Measurements from ENCODE around the gene CCDC170. TPM values are rescaled to one million over a fixed set of nuclear protein-coding genes. Genes with fewer than 3 reads are reported as not detected.
"Not testable (repeated sequence)": the region's sequence is repeated elsewhere in the genome, so short reads cannot be mapped to it uniquely, and the experiment has no call there.

CCDC170 gene
- total RNA-seq, 1 donor from 2014 or later = not detected

DNA sequence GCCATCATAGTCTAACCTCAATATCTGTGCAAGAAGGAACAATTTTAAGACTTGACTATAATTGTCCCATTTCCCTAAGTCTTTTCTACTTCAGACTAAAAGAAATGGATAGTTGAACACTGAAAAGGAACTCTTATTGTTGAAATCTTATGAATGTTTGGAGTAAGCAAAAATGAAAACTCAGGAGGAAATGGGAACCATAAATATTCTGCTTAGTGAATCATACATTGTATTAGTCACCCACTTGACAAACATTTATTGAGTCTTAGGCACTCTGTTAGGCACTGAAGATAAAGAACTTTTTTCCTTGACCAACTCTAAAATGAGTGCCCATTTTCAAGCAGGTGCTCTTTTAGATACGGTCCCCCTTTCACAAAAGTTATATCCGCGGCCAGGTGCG lies 8.7 kb downstream of the CCDC170 start:
- TF ChIP-seq, protein P1, sequence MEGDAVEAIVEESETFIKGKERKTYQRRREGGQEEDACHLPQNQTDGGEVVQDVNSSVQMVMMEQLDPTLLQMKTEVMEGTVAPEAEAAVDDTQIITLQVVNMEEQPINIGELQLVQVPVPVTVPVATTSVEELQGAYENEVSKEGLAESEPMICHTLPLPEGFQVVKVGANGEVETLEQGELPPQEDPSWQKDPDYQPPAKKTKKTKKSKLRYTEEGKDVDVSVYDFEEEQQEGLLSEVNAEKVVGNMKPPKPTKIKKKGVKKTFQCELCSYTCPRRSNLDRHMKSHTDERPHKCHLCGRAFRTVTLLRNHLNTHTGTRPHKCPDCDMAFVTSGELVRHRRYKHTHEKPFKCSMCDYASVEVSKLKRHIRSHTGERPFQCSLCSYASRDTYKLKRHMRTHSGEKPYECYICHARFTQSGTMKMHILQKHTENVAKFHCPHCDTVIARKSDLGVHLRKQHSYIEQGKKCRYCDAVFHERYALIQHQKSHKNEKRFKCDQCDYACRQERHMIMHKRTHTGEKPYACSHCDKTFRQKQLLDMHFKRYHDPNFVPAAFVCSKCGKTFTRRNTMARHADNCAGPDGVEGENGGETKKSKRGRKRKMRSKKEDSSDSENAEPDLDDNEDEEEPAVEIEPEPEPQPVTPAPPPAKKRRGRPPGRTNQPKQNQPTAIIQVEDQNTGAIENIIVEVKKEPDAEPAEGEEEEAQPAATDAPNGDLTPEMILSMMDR (IDR thresholded peaks at IDR 0.05; ENCODE audit: insufficient read depth, low read length, severe bottlenecking) = no peak
- DNase-seq (ENCODE audit: low read depth) = peak; percentile 80
- FAIRE-seq = no peak
- no peak overlapping the region for H3K4me3 ChIP-seq (ENCODE audit: low read depth, low read length)
- no peaks in the 10 kb centered on the region for H3K27me3 ChIP-seq (ENCODE audit: control insufficient read depth, insufficient read depth, low read length)
- H3K36me3 ChIP-seq (ENCODE audit: control insufficient read depth, insufficient read depth, low read length) = no peaks in the 10 kb centered on the region

DNA sequence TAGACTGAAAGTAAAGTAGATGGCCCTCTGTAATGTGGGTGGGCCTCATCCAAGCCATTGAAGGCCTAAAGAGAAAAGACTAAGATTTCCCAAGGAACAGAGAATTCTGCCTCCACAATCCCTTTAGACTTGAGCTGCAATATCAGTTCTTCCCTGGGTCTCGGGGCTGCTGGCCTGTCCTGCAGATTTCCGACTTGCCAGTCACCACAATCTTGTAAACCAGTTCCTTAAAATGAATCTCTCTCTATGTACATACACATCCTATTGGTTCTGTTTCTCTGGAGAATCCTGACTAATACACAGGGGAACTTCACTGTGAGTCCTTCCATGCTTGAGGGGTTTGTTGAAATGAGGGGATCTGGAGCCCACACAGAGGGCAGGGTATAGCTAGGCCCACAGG lies 12.9 kb downstream of the CCDC170 start:
- Histone ChIP-seq H3K4me3 (ENCODE audit: low read depth, low read length) (no peak overlapping the region), H3K27me3 (ENCODE audit: control insufficient read depth, insufficient read depth, low read length) (no peaks in the 10 kb centered on the region), H3K36me3 (ENCODE audit: control insufficient read depth, insufficient read depth, low read length) (no peaks in the 10 kb centered on the region)
- FAIRE-seq = no peak
- no peak for DNase-seq (ENCODE audit: low read depth)
- TF ChIP-seq, protein P1 (IDR thresholded peaks at IDR 0.05; ENCODE audit: insufficient read depth, low read length, severe bottlenecking) = no peak

DNA sequence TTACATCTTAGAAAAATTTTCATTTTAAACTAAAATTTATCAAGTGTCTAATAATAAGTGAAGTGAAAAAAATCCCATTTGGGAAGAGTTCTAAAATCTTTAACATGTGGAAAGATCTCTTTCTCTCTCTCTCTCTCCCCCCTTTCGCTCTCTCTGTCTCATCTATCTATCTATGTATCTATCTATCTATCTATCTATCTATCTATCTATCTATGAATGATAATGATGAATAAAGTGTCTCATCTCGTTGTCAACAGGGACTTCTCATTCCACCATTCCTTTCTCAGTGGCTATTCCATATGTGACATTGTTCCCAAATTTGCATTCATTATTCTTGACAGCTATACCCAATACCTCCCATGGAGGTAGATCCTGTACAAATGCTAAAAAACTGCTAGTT lies 15.2 kb downstream of the CCDC170 start:
- FAIRE-seq = no peak
- H3K4me3 ChIP-seq (ENCODE audit: low read depth, low read length) = no peak overlapping the region
- DNase-seq (ENCODE audit: low read depth) = no peak

DNA sequence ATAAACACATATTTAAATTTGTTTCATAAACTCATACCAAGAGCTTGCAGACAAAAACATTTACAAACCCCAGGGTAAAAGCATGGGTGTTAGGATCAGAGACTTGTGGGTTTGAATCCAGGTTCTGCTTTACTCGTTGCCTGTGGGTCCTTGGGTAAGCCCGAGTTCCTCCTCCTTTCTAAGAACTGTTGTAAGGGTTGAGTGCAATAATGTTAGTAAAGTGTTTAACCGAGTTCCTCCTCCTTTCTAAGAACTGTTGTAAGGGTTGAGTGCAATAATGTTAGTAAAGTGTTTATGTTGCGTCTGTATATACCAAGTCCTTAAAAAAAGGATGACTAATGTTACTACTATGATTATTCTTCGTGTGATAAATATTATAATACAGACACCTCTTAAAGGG lies 18.7 kb downstream of the CCDC170 start:
- H3K4me3 ChIP-seq (ENCODE audit: low read depth, low read length) = no peak overlapping the region
- FAIRE-seq = no peak
- no peaks in the 10 kb centered on the region for H3K27me3 ChIP-seq (ENCODE audit: control insufficient read depth, insufficient read depth, low read length)
- TF ChIP-seq, protein P1 (IDR thresholded peaks at IDR 0.05; ENCODE audit: insufficient read depth, low read length, severe bottlenecking) = no peak
- DNase-seq (ENCODE audit: low read depth) = no peak
- no peaks in the 10 kb centered on the region for H3K36me3 ChIP-seq (ENCODE audit: control insufficient read depth, insufficient read depth, low read length)

More for the DNA sequence above, 15.2 kb downstream of the CCDC170 start:
- H3K36me3 ChIP-seq (ENCODE audit: control insufficient read depth, insufficient read depth, low read length) = no peaks in the 10 kb centered on the region
- TF ChIP-seq, protein P1 (IDR thresholded peaks at IDR 0.05; ENCODE audit: insufficient read depth, low read length, severe bottlenecking) = no peak
- no peaks in the 10 kb centered on the region for H3K27me3 ChIP-seq (ENCODE audit: control insufficient read depth, insufficient read depth, low read length)

DNA sequence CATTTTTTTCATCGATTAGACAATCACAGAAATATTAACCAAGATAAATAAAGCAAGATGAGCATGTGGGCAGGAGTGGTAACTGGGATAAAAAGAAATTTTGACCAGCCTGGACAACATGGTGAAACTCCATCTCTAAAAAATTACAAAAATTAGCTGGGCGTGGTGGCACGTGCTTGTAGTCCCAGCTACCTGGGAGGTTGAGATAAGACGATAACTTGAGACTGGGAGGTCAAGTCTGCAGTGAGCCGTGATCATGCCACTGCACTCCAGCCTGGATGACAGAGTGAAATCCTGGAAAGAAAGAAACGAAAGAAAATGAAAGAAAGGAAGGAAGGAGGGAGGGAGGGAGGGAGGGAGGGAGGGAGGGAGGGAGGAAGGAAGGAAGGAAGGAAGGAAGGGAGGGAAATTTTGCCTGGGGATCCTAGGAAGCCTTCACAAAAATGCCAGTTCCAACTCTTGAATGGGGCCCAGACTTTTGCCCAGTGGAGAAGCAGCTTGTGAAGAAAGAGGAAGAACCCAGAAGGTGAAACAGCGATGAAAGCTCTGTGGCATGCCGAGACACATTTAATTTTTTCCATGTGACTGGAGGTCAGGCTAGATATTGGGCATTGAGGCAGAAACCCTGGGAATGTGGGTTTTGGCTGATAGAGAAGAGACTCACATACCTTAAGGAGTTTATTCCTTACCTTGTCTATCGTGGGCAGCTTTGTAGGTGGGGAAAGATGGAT lies 20.3 kb downstream of the CCDC170 start:
- FAIRE-seq (no peak), DNase-seq (ENCODE audit: low read depth) (no peak)
- no peak overlapping the region for H3K4me3 ChIP-seq (ENCODE audit: low read depth, low read length)
- TF ChIP-seq, protein P1 (IDR thresholded peaks at IDR 0.05; ENCODE audit: insufficient read depth, low read length, severe bottlenecking) = no peak
- no peaks in the 10 kb centered on the region for H3K27me3 ChIP-seq (ENCODE audit: control insufficient read depth, insufficient read depth, low read length)
- no peaks in the 10 kb centered on the region for H3K36me3 ChIP-seq (ENCODE audit: control insufficient read depth, insufficient read depth, low read length)

DNA sequence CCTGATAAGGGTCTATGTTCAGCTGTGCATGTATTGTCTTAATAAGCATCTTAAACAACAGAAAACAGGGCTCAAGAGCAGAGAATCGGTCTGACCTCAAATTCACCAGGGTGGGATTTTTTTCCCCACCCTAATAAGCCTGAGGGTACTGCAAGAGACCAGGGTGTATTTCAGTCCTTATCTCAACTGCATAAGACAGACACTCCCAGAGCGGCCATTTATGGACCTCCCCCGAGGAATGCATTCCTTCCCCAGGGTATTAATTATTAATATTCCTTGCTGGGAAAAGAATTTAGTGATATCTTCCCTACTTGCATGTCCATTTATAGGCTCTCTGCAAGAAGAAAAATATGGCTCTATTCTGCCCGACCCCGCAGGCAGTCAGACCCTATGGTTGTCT lies 25.2 kb downstream of the CCDC170 start:
- not testable (repeated sequence) for FAIRE-seq; DNase-seq (ENCODE audit: low read depth); H3K27me3 ChIP-seq (ENCODE audit: control insufficient read depth, insufficient read depth, low read length); H3K36me3 ChIP-seq (ENCODE audit: control insufficient read depth, insufficient read depth, low read length); H3K4me3 ChIP-seq (ENCODE audit: low read depth, low read length)
